ENCODE measurements around the gene RNF40. TPM values are rescaled to one million over a fixed set of nuclear protein-coding genes. Genes with fewer than 3 reads are reported as not detected.

The RNF40 gene
- total RNA-seq, 1 donor: 88.3 TPM

DNA sequence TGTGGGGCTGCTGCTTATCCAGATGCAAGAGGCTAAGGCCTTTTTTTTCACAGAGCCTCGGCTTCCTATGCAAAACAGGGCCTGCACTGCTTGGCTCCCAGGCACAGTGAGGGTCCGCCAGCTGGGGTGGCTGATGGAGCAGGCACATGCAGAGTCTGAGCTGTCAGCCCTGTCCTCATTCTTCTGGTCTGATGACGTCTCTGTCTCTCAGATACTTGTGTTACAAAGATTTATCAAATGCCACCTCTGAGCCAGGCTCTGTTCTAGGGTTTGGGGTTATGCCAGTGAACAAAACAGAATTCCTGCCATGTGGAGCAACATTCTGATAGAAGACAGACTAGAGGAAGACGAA is 4.8 kb downstream of the RNF40 start:
- TF ChIP-seq, protein P1, sequence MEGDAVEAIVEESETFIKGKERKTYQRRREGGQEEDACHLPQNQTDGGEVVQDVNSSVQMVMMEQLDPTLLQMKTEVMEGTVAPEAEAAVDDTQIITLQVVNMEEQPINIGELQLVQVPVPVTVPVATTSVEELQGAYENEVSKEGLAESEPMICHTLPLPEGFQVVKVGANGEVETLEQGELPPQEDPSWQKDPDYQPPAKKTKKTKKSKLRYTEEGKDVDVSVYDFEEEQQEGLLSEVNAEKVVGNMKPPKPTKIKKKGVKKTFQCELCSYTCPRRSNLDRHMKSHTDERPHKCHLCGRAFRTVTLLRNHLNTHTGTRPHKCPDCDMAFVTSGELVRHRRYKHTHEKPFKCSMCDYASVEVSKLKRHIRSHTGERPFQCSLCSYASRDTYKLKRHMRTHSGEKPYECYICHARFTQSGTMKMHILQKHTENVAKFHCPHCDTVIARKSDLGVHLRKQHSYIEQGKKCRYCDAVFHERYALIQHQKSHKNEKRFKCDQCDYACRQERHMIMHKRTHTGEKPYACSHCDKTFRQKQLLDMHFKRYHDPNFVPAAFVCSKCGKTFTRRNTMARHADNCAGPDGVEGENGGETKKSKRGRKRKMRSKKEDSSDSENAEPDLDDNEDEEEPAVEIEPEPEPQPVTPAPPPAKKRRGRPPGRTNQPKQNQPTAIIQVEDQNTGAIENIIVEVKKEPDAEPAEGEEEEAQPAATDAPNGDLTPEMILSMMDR (IDR thresholded peaks at IDR 0.05; ENCODE audit: extremely low read depth, low read depth, low read length): no peak
- H3K79me2 ChIP-seq (ENCODE audit: insufficient read depth, low read length): peaks cover 36% of the 10 kb centered on the region
- H4K20me1 ChIP-seq (ENCODE audit: insufficient read depth, low read length): peaks cover 23% of the 10 kb centered on the region
- no peak overlapping the region for H3K27ac ChIP-seq (ENCODE audit: low read depth, low read length)
- H3K36me3 ChIP-seq (ENCODE audit: insufficient read depth, low read length): peaks cover 83% of the 10 kb centered on the region
- no peak overlapping the region for H2AFZ ChIP-seq (ENCODE audit: low read length)
- H3K4me1 ChIP-seq (ENCODE audit: insufficient read depth, low read length): peaks cover 16% of the 10 kb centered on the region
- H3K27me3 ChIP-seq (ENCODE audit: insufficient read depth, low read length): no peaks in the 10 kb centered on the region
- no peaks in the 10 kb centered on the region for H3K9me3 ChIP-seq (ENCODE audit: low read depth, low read length)
- H3K4me2 ChIP-seq (ENCODE audit: insufficient read depth, low read length): no peak overlapping the region
- no peak overlapping the region for H3K4me3 ChIP-seq (ENCODE audit: insufficient read depth, low read length)
- peak; percentile 32 for DNase-seq (ENCODE audit: insufficient read length, low spot score, missing footprints)

DNA sequence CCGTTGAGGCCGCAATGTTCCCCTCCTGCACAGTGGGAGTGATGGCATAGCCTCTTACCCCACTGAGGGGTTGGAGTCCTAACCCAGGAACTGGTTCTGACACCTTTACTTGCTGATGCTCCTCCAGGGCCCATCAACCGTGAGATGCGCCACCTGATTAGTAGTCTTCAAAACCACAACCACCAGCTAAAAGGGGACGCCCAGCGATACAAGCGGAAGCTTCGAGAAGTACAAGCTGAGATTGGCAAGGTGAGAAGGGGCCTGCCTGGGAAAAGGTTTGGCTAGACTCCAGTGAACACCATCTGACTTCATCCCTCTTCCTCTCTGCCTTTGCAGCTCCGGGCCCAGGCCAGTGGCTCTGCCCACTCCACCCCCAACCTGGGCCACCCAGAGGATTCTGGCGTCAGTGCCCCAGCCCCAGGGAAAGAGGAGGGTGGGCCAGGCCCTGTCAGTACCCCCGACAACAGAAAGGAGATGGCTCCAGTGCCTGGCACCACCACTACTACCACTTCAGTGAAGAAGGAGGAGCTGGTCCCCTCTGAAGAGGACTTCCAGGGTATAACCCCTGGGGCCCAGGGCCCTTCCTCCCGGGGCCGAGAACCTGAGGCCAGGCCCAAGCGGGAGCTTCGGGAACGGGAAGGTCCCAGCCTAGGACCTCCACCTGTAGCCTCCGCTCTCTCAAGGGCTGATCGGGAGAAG is 5.8 kb downstream of the RNF40 start:
- H3K27ac ChIP-seq (ENCODE audit: low read depth, low read length): no peak overlapping the region
- no peak overlapping the region for H3K4me2 ChIP-seq (ENCODE audit: insufficient read depth, low read length)
- H3K79me2 ChIP-seq (ENCODE audit: insufficient read depth, low read length): peaks cover 28% of the 10 kb centered on the region
- no peak overlapping the region for H3K4me3 ChIP-seq (ENCODE audit: insufficient read depth, low read length)
- peaks cover 93% of the 10 kb centered on the region for H3K36me3 ChIP-seq (ENCODE audit: insufficient read depth, low read length)
- H4K20me1 ChIP-seq (ENCODE audit: insufficient read depth, low read length): peaks cover 23% of the 10 kb centered on the region
- no peaks in the 10 kb centered on the region for H3K27me3 ChIP-seq (ENCODE audit: insufficient read depth, low read length)
- TF ChIP-seq, protein P1 (IDR thresholded peaks at IDR 0.05; ENCODE audit: extremely low read depth, low read depth, low read length): no peak
- no peak overlapping the region for H2AFZ ChIP-seq (ENCODE audit: low read length)
- no peaks in the 10 kb centered on the region for H3K9me3 ChIP-seq (ENCODE audit: low read depth, low read length)
- H3K4me1 ChIP-seq (ENCODE audit: insufficient read depth, low read length): peaks cover 11% of the 10 kb centered on the region
- DNase-seq (ENCODE audit: insufficient read length, low spot score, missing footprints): peak; percentile 37

DNA sequence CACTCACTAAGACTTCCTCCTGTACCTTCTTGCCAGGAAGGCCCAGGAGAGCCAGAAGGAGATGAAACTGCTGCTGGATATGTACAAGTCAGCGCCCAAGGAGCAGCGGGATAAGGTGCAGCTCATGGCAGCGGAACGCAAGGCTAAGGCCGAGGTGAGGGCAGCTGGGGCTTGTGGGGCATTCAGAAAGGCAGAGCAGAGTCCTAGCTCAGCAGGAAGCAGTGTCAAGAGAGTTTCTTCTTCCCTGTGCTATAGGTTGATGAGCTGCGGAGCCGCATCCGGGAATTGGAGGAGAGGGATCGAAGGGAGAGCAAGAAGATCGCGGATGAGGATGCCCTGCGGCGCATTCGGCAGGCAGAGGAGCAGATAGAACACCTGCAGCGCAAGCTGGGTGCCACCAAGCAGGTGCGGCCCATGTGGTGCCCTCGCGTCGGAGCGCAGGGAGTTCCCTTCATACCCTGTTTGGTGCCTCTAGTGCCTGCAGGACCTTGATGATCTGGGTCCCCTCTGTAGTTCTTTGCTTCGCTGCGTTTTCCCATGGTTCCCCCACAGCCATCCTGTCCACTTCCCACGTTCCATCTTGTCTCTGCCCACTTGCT is 6.6 kb downstream of the RNF40 start:
- H3K9me3 ChIP-seq (ENCODE audit: low read depth, low read length): no peaks in the 10 kb centered on the region
- TF ChIP-seq, protein P1 (IDR thresholded peaks at IDR 0.05; ENCODE audit: extremely low read depth, low read depth, low read length): no peak
- H3K4me3 ChIP-seq (ENCODE audit: insufficient read depth, low read length): no peak overlapping the region
- H3K27me3 ChIP-seq (ENCODE audit: insufficient read depth, low read length): no peaks in the 10 kb centered on the region
- peaks cover 92% of the 10 kb centered on the region for H3K36me3 ChIP-seq (ENCODE audit: insufficient read depth, low read length)
- H3K4me2 ChIP-seq (ENCODE audit: insufficient read depth, low read length): no peak overlapping the region
- peaks cover 3% of the 10 kb centered on the region for H3K4me1 ChIP-seq (ENCODE audit: insufficient read depth, low read length)
- peaks cover 16% of the 10 kb centered on the region for H4K20me1 ChIP-seq (ENCODE audit: insufficient read depth, low read length)
- no peak overlapping the region for H2AFZ ChIP-seq (ENCODE audit: low read length)
- peak; percentile 67 for DNase-seq (ENCODE audit: insufficient read length, low spot score, missing footprints)
- H3K27ac ChIP-seq (ENCODE audit: low read depth, low read length): no peak overlapping the region
- H3K79me2 ChIP-seq (ENCODE audit: insufficient read depth, low read length): peaks cover 20% of the 10 kb centered on the region

DNA sequence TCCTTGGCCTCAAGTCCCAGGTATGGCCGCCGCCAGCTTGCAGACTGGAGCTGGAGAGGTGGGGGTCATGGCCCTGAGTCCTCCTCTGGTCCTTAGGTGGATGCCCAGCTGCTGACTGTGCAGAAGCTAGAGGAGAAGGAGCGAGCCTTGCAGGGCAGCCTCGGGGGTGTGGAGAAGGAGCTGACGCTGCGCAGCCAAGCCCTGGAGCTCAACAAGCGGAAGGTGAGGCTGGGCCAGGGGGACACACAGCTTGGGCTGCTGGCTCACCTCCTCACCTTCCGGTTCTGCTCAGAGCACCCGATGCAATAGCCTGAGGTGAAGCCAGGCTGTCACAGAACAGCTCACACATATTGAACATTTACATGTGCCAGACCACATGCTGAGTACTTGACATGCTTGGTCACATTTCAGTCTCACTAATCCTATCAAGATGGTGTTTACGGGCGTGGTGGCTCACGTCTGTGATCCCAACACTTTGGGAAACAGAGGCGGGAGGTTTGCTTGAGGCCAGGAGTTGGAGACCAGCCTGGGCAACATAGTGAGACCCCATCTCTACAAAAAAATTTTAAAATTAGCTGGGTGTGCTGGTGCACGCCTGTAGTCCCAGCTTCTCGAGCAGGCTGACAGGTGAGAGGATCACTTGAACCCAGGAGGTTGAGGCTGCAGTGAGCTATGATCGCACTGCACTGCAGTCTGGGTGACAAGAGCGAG is 7.4 kb downstream of the RNF40 start:
- TF ChIP-seq, protein P1 (IDR thresholded peaks at IDR 0.05; ENCODE audit: extremely low read depth, low read depth, low read length): no peak
- no peak overlapping the region for H3K27ac ChIP-seq (ENCODE audit: low read depth, low read length)
- H3K9me3 ChIP-seq (ENCODE audit: low read depth, low read length): no peaks in the 10 kb centered on the region
- DNase-seq (ENCODE audit: insufficient read length, low spot score, missing footprints): peak; percentile 38
- peaks cover 7% of the 10 kb centered on the region for H4K20me1 ChIP-seq (ENCODE audit: insufficient read depth, low read length)
- no peak overlapping the region for H2AFZ ChIP-seq (ENCODE audit: low read length)
- peaks cover 91% of the 10 kb centered on the region for H3K36me3 ChIP-seq (ENCODE audit: insufficient read depth, low read length)
- H3K79me2 ChIP-seq (ENCODE audit: insufficient read depth, low read length): peaks cover 11% of the 10 kb centered on the region
- H3K4me3 ChIP-seq (ENCODE audit: insufficient read depth, low read length): no peak overlapping the region
- H3K27me3 ChIP-seq (ENCODE audit: insufficient read depth, low read length): no peaks in the 10 kb centered on the region
- H3K4me1 ChIP-seq (ENCODE audit: insufficient read depth, low read length): peaks cover under 1% of the 10 kb centered on the region
- no peak overlapping the region for H3K4me2 ChIP-seq (ENCODE audit: insufficient read depth, low read length)
